ENCODE measurements around the gene IFNB1. TPM values are rescaled to one million over a fixed set of nuclear protein-coding genes. Genes with fewer than 3 reads are reported as not detected.

Gene IFNB1
- total and polyA plus RNA-seq, 4 experiments from 2014 or later: 0.40 TPM; not detected in 3

DNA sequence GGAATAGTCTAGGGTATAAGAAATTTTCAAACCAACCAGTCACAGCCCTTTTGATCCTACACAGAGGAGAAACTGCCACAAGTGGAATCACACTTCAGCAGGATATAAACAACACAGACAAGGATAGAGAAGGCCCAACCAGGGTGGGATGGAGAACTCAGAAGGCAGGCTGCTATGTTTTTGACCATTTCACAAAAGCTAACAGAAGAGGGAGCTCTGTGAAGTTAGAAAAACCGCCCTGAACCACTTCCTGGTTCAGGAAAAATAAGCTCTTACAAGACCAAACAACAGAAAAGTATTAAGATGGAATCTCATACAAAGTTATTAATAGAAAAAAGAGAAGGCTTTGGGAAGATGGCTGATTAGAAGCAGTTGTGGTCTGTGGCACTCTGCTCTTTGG, 960 bp upstream of the IFNB1 start:
- DNase-seq: peak in 2 of 5 donors; percentile 11 to 14
- POLR2A ChIA-PET (ENCODE audit: partially characterized antibody): interaction anchor here (0.7 to 1.3 kb wide), 6 partner anchors 17 to 456 kb away, joined by 3 to 6 read pairs (median 4); partner anchors contain the start of genes FOCAD and MLLT3
- H3K27ac Mint-ChIP-seq: peak overlapping the region in 2 of 7 donors; percentile 34 to 69
- H3K27me3 Mint-ChIP-seq: peaks cover 0 to 3% of the 10 kb centered on the region in 2 donors
- Histone ChIP-seq H3K27me3 (ENCODE audit: insufficient read depth, low read length) (no peaks in the 10 kb centered on the region), H3K4me1 (ENCODE audit: insufficient read depth, low read length) (peaks cover 19% of the 10 kb centered on the region), H3K9me3 (ENCODE audit: control insufficient read depth in 1 of 2, low read length in 2 of 2) (no peaks in the 10 kb centered on the region), H3K4me3 (ENCODE audit: low read length in 2 of 2) (no peak overlapping the region), H3K27ac (ENCODE audit: low read depth, low read length) (no peak overlapping the region), H3K36me3 (ENCODE audit: insufficient read depth, low read length) (no peaks in the 10 kb centered on the region)
- H3K36me3 Mint-ChIP-seq: no peaks in the 10 kb centered on the region
- H3K9me3 Mint-ChIP-seq: peaks cover 0 to 2% (median 0%) of the 10 kb centered on the region in 8 donors
- CTCF ChIA-PET (ENCODE audit: partially characterized antibody): interaction anchor here (0.7 to 5.6 kb wide), 11 partner anchors 8 to 127 kb away, joined by 3 to 53 read pairs (median 3); no protein-coding TSS in a partner anchor
- intact Hi-C loops (cut with micrococcal nuclease): loop anchor here (1.0 kb wide), 1 partner anchor 33 kb away; no protein-coding TSS in a partner anchor
- H3K4me3 Mint-ChIP-seq: peak overlapping the region in 1 of 8 donors; percentile 37
- peaks cover 13 to 40% (median 25%) of the 10 kb centered on the region in 4 donors for H3K4me1 Mint-ChIP-seq

DNA sequence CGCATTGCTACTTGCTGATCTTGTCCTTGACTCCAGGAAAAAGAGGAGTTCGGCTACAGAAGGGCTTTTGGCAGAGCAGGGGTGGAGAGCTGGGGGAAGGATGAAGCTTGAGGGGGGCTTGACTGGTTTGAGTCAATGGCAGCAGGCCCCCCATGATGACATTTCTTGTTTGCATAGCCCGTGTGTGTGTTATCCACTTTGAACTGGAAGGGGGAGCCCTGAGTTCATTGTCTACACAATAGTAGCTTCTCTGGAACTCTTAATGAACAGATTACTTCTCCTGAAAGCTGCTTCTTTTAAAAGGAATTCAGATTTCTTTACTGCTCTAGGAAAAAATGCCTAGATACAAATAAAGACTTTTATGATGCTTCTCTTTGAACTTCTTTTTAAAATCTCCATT, 2.3 kb downstream of the IFNB1 start:
- Mint-ChIP-seq H3K4me3 (no peak overlapping the region), H3K27ac (no peak overlapping the region), H3K9me3 (peaks cover 0 to 2% (median 0%) of the 10 kb centered on the region in 8 donors), H3K36me3 (no peaks in the 10 kb centered on the region), H3K27me3 (peaks cover 2 to 3% of the 10 kb centered on the region in 2 donors), H3K4me1 (peaks cover 7 to 11% (median 7%) of the 10 kb centered on the region in 4 donors)
- H3K27me3 ChIP-seq (ENCODE audit: insufficient read depth, low read length): no peaks in the 10 kb centered on the region
- CTCF ChIA-PET (ENCODE audit: partially characterized antibody): interaction anchor here (1.7 to 5.6 kb wide), 2 partner anchors 10 to 36 kb away, joined by 5 to 53 read pairs; no protein-coding TSS in a partner anchor
- POLR2A ChIA-PET (ENCODE audit: partially characterized antibody): no interaction called here
- H3K36me3 ChIP-seq (ENCODE audit: insufficient read depth, low read length): no peaks in the 10 kb centered on the region
- H3K4me1 ChIP-seq (ENCODE audit: insufficient read depth, low read length): peaks cover 7% of the 10 kb centered on the region
- intact Hi-C loops (cut with micrococcal nuclease): no loop called here
- no peak for DNase-seq
- H3K27ac ChIP-seq (ENCODE audit: low read depth, low read length): no peak overlapping the region
- H3K9me3 ChIP-seq (ENCODE audit: control insufficient read depth in 1 of 2, low read length in 2 of 2): no peaks in the 10 kb centered on the region
- H3K4me3 ChIP-seq (ENCODE audit: low read length in 2 of 2): no peak overlapping the region

DNA sequence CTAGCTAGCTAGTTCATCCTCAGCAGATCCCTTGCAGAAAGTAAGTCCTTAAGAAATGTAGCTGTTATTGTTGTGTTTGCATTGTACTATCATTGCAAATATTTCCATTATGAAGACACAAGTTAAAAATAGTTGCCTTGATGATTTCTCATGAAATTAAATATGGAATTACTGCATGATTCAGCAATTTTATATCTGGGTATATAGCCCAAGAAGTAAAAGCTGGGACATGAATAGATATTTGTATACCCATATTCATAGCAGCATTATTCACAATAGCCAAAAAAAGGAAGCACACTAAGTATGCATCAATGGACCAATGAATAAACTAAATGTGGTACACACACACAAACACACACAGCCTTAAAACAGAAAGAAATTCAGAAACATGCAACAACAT, 6.8 kb downstream of the IFNB1 start:
- Histone ChIP-seq H3K27me3 (ENCODE audit: insufficient read depth, low read length) (no peaks in the 10 kb centered on the region), H3K36me3 (ENCODE audit: insufficient read depth, low read length) (no peaks in the 10 kb centered on the region), H3K4me1 (ENCODE audit: insufficient read depth, low read length) (no peaks in the 10 kb centered on the region), H3K4me3 (ENCODE audit: low read length in 2 of 2) (no peak overlapping the region), H3K9me3 (ENCODE audit: control insufficient read depth in 1 of 2, low read length in 2 of 2) (no peaks in the 10 kb centered on the region), H3K27ac (ENCODE audit: low read depth, low read length) (no peak overlapping the region)
- Mint-ChIP-seq H3K27me3 (peaks cover 2 to 3% of the 10 kb centered on the region in 2 donors), H3K9me3 (no peaks in the 10 kb centered on the region), H3K4me1 (no peaks in the 10 kb centered on the region), H3K36me3 (no peaks in the 10 kb centered on the region), H3K27ac (no peak overlapping the region), H3K4me3 (no peak overlapping the region)
- DNase-seq: no peak
- ChIA-PET POLR2A (ENCODE audit: partially characterized antibody) (no interaction called here), CTCF (ENCODE audit: partially characterized antibody) (no interaction called here)
- intact Hi-C loops (cut with micrococcal nuclease): no loop called here

DNA sequence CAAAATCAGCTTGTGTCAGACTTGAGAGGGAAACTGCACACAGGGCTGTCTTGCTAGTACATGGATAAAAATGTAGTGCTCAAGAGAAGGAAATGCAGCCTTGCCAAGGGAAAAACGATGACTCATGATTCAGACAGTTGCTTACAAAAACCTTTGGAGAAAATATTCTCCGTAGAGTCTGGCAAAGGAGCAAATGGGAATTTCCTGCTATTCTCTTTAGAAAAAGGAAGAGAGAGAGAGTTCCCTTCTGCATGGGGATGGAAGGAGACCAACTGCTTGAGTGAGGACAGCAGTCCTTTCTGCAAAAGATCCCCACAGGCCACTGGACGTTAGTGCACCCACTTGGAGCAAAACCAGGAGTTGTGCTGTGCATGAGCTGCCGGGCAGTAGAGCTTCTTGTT, 7.6 kb downstream of the IFNB1 start:
- Mint-ChIP-seq H3K9me3 (no peaks in the 10 kb centered on the region), H3K27me3 (peaks cover 0 to 2% of the 10 kb centered on the region in 2 donors), H3K4me1 (no peaks in the 10 kb centered on the region), H3K36me3 (no peaks in the 10 kb centered on the region), H3K27ac (no peak overlapping the region), H3K4me3 (no peak overlapping the region)
- H3K27ac ChIP-seq (ENCODE audit: low read depth, low read length): no peak overlapping the region
- H3K9me3 ChIP-seq (ENCODE audit: control insufficient read depth in 1 of 2, low read length in 2 of 2): no peaks in the 10 kb centered on the region
- no peak for DNase-seq
- ChIA-PET CTCF (ENCODE audit: partially characterized antibody) (interaction anchor here (1.2 to 1.3 kb wide), 2 partner anchors 9 to 26 kb away, joined by 3 read pairs; no protein-coding TSS in a partner anchor), POLR2A (ENCODE audit: partially characterized antibody) (no interaction called here)
- H3K4me1 ChIP-seq (ENCODE audit: insufficient read depth, low read length): no peaks in the 10 kb centered on the region
- H3K4me3 ChIP-seq (ENCODE audit: low read length in 2 of 2): no peak overlapping the region
- no peaks in the 10 kb centered on the region for H3K27me3 ChIP-seq (ENCODE audit: insufficient read depth, low read length)
- intact Hi-C loops (cut with micrococcal nuclease): no loop called here
- no peaks in the 10 kb centered on the region for H3K36me3 ChIP-seq (ENCODE audit: insufficient read depth, low read length)

DNA sequence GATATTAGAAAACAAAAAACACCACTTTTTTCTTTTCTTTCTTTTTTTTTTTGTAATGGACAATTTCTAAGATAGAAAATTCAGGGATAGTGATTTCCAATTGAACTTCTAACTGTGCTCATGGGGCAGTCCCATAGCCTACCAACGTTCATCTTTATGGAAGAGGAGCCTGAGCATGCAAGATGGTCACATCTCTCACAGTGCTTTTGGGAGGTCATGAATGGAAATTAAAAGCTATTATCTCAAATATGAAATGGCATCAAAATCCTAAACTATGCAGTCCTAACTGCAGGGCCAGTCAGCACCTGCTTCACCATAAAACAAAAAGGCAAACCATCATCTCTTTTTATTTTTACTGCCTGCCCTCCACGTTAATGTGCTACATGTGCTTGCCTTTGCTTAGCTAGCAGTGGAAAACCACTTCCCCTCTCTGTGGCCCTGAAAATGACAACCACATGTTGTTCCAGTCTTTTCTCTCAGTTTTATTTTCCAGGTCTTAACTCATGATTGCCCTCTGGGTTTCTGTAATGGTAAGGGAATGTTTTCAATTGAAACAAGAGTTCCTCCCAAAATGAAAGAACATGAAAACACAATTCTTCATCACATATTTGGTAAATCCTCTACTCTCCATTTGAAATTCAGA, 16.7 kb downstream of the IFNB1 start:
- Histone ChIP-seq H3K27me3 (ENCODE audit: insufficient read depth, low read length) (no peaks in the 10 kb centered on the region), H3K4me1 (ENCODE audit: insufficient read depth, low read length) (peaks cover 11% of the 10 kb centered on the region), H3K9me3 (ENCODE audit: control insufficient read depth in 1 of 2, low read length in 2 of 2) (no peaks in the 10 kb centered on the region), H3K36me3 (ENCODE audit: insufficient read depth, low read length) (no peaks in the 10 kb centered on the region), H3K27ac (ENCODE audit: low read depth, low read length) (no peak overlapping the region), H3K4me3 (ENCODE audit: low read length in 2 of 2) (no peak overlapping the region)
- intact Hi-C loops (cut with micrococcal nuclease): no loop called here
- POLR2A ChIA-PET (ENCODE audit: partially characterized antibody): no interaction called here
- Mint-ChIP-seq H3K9me3 (no peaks in the 10 kb centered on the region), H3K27me3 (no peaks in the 10 kb centered on the region), H3K36me3 (no peaks in the 10 kb centered on the region), H3K27ac (peak overlapping the region in 3 of 7 donors; percentile 8 to 76 (median 74)), H3K4me1 (peaks cover 11 to 19% (median 13%) of the 10 kb centered on the region in 4 donors), H3K4me3 (peak overlapping the region in 4 of 8 donors; percentile 8 to 35 (median 18))
- CTCF ChIA-PET (ENCODE audit: partially characterized antibody): interaction anchor here (1.1 to 2.0 kb wide), 3 partner anchors 18 to 120 kb away, joined by 3 to 6 read pairs (median 4); no protein-coding TSS in a partner anchor
- DNase-seq: no peak

DNA sequence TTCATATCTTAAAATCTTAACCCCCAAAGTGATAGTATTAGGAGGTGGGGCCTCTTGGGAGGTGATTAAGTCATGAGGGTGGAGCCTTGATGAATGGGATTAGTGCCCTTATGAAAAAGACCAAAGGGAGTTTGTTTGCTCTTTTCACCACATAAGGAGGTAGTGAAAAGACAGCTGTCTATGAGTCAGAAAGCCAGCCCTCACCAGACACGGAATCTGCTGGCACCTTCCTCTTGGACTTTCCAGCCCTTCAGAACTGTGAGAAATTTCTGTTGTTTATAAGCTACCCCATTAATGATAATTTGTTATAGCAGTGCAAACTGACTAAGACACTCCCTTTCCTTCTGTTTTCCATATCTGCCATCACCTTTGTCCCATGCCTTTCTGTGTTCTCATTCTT, 20.8 kb downstream of the IFNB1 start:
- Histone ChIP-seq H3K27ac (ENCODE audit: low read depth, low read length) (no peak overlapping the region), H3K27me3 (ENCODE audit: insufficient read depth, low read length) (no peaks in the 10 kb centered on the region), H3K4me1 (ENCODE audit: insufficient read depth, low read length) (peaks cover 11% of the 10 kb centered on the region), H3K9me3 (ENCODE audit: control insufficient read depth in 1 of 2, low read length in 2 of 2) (no peaks in the 10 kb centered on the region), H3K4me3 (ENCODE audit: low read length in 2 of 2) (no peak overlapping the region), H3K36me3 (ENCODE audit: insufficient read depth, low read length) (no peaks in the 10 kb centered on the region)
- no peak for DNase-seq
- H3K9me3 Mint-ChIP-seq: peaks cover 0 to 3% (median 0%) of the 10 kb centered on the region in 8 donors
- peaks cover 0 to 5% of the 10 kb centered on the region in 2 donors for H3K36me3 Mint-ChIP-seq
- intact Hi-C loops (cut with micrococcal nuclease): no loop called here
- ChIA-PET CTCF (ENCODE audit: partially characterized antibody) (no interaction called here), POLR2A (ENCODE audit: partially characterized antibody) (no interaction called here)
- H3K27me3 Mint-ChIP-seq: no peaks in the 10 kb centered on the region
- H3K4me3 Mint-ChIP-seq: no peak overlapping the region
- peaks cover 11 to 16% (median 13%) of the 10 kb centered on the region in 4 donors for H3K4me1 Mint-ChIP-seq
- H3K27ac Mint-ChIP-seq: no peak overlapping the region

DNA sequence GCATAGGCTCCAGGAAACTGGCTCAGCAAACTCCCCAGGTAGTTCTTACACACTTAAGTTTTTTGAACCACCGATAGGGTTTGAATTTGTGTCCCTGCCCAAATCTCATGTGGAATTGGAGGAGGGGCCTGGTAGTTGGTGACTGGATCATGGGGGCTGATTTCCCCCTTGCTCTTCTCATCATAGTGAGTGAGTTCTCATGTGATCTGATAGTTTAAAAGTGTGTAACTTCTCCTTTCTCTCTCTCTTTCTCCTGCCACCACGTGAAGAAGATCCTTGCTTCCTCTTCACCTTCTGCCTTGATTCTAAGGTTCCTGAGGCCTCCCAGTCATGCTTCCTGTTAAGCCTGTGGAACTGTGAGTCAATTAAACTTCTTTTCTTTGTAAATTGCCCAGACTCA, 23.9 kb downstream of the IFNB1 start:
- H3K4me1 ChIP-seq (ENCODE audit: insufficient read depth, low read length): no peaks in the 10 kb centered on the region
- no peak for DNase-seq
- intact Hi-C loops (cut with micrococcal nuclease): no loop called here
- H3K27ac ChIP-seq (ENCODE audit: low read depth, low read length): no peak overlapping the region
- no peaks in the 10 kb centered on the region for H3K36me3 ChIP-seq (ENCODE audit: insufficient read depth, low read length)
- H3K4me3 ChIP-seq (ENCODE audit: low read length in 2 of 2): no peak overlapping the region
- Mint-ChIP-seq H3K9me3 (peaks cover 0 to 3% (median 0%) of the 10 kb centered on the region in 8 donors), H3K4me1 (no peaks in the 10 kb centered on the region), H3K4me3 (no peak overlapping the region), H3K27me3 (peaks cover 0 to 2% of the 10 kb centered on the region in 2 donors), H3K36me3 (peaks cover 0 to 5% of the 10 kb centered on the region in 2 donors), H3K27ac (peak overlapping the region in 1 of 7 donors; percentile 55)
- no peaks in the 10 kb centered on the region for H3K27me3 ChIP-seq (ENCODE audit: insufficient read depth, low read length)
- H3K9me3 ChIP-seq (ENCODE audit: control insufficient read depth in 1 of 2, low read length in 2 of 2): no peaks in the 10 kb centered on the region
- ChIA-PET POLR2A (ENCODE audit: partially characterized antibody) (no interaction called here), CTCF (ENCODE audit: partially characterized antibody) (no interaction called here)

Measured in CD4-positive, alpha-beta memory T cell (primary cell).